Mucosa of gallbladder (tissue), 1 donor: ENCODE results near the gene RAB18. TPM values are rescaled to one million over a fixed set of nuclear protein-coding genes. Genes with fewer than 3 reads are reported as not detected.
"Not testable (repeated sequence)": the region's sequence is repeated elsewhere in the genome, so short reads cannot be mapped to it uniquely, and the experiment has no call there.

Experiments
- DNase-seq: peaks from one replicate; pipeline ENCODE4 v3.0.0-alpha.2; 2020; ENCODE audit warnings: low spot score
- total RNA-seq: library from RNA; stranded (reverse); gene quantifications from one replicate; pipeline ENCODE4 v1.2.1, GENCODE V29; 2021
- donor health status: DM: no; HTN: no; CAD: no.

Gene RAB18
- total RNA-seq, 1 donor from 2014 or later = 104 TPM

GRCh38 chr10:27504808-27505460, 830 bp downstream of the RAB18 start:
- no peak for DNase-seq

- DNase-seq = not testable (repeated sequence)
Measured at GRCh38 chr10:27505537-27505936, 1.4 kb downstream of the RAB18 start.

GRCh38 chr10:27506280-27506679, 2.2 kb downstream of the RAB18 start:
- DNase-seq = no peak

- no peak for DNase-seq
Measured at GRCh38 chr10:27512548-27512947, 8.4 kb downstream of the RAB18 start.

- no peak for DNase-seq
Measured at GRCh38 chr10:27513451-27514191, 9.5 kb downstream of the RAB18 start.

- DNase-seq = no peak
Measured at GRCh38 chr10:27514243-27514642, 10.1 kb downstream of the RAB18 start.

GRCh38 chr10:27518261-27518660, 14.2 kb downstream of the RAB18 start:
- DNase-seq = no peak

GRCh38 chr10:27525819-27526218, 21.7 kb downstream of the RAB18 start:
- DNase-seq = no peak

- no peak for DNase-seq
Measured at GRCh38 chr10:27526242-27526641, 22.1 kb downstream of the RAB18 start.

- no peak for DNase-seq
Measured at GRCh38 chr10:27527666-27528295, 23.7 kb downstream of the RAB18 start.

GRCh38 chr10:27529010-27529783, 25.1 kb downstream of the RAB18 start:
- no peak for DNase-seq

- DNase-seq = no peak
Measured at GRCh38 chr10:27530477-27530876, 26.4 kb downstream of the RAB18 start.

- DNase-seq = no peak
Measured at GRCh38 chr10:27531336-27531847, 27.3 kb downstream of the RAB18 start.

GRCh38 chr10:27534161-27534700, 30.1 kb downstream of the RAB18 start:
- DNase-seq = no peak

GRCh38 chr10:27535317-27535716, 31.2 kb downstream of the RAB18 start:
- DNase-seq = no peak

- DNase-seq = no peak
Measured at GRCh38 chr10:27536437-27536836, 32.3 kb downstream of the RAB18 start.

GRCh38 chr10:27537166-27537565, 33.1 kb downstream of the RAB18 start:
- DNase-seq = no peak

GRCh38 chr10:27537787-27538186, 33.7 kb downstream of the RAB18 start:
- no peak for DNase-seq

- no peak for DNase-seq
Measured at GRCh38 chr10:27540672-27541071, 36.6 kb downstream of the RAB18 start.

GRCh38 chr10:27541796-27542729, 38.0 kb downstream of the RAB18 start:
- DNase-seq = no peak

GRCh38 chr10:27542812-27543211, 38.7 kb downstream of the RAB18 start:
- DNase-seq = no peak
